Tibial nerve (tissue), 4 donors: ENCODE measurements around the gene MAN2B1. TPM values are rescaled to one million over a fixed set of nuclear protein-coding genes. Genes with fewer than 3 reads are reported as not detected.
A peak's percentile ranks its signal among the peaks of the same experiment; 100 is the strongest.

Experiments used
- DNase-seq, 2 donors: peaks; one replicate each; pipeline ENCODE4 v3.0.0-alpha.2; 2019; ENCODE audit warnings: low spot score in 2 of 2
- H3K27ac ChIP-seq, 4 donors: fragments of 200-600 bp; sonication (generic) in 3 of 4; one replicate each; pipeline ENCODE4 v1.5.1; 2017 to 2019; ENCODE audit warnings: mild to moderate bottlenecking in 1 of 4
- H3K27me3 ChIP-seq, 2 donors: fragments of 200-600 bp; sonication (generic) in 1 of 2; one replicate each; pipeline versions ENCODE4 v1.5.1 to v1.6.0; 2017 to 2019
- H3K36me3 ChIP-seq, 3 donors: fragments of 200-600 bp; sonication (generic); one replicate each; pipeline ENCODE4 v1.5.1; 2018 to 2019
- H3K4me1 ChIP-seq, 4 donors: fragments of 200-600 bp; sonication (generic) in 3 of 4; one replicate each; pipeline ENCODE4 v1.5.1; 2017 to 2019
- H3K4me3 ChIP-seq, 4 donors: fragments of 200-600 bp; sonication (generic) in 3 of 4; one replicate each; pipeline ENCODE4 v1.5.1; 2017 to 2019; ENCODE audit warnings: mild to moderate bottlenecking in 1 of 4, moderate library complexity in 1 of 4
- H3K9me3 ChIP-seq, 4 donors: fragments of 200-600 bp; sonication (generic) in 3 of 4; one replicate each; pipeline ENCODE4 v1.5.1; 2017 to 2019
- EP300 ChIP-seq, 2 donors: sonication (generic); formaldehyde crosslinking; IDR thresholded peaks; one replicate each; pipeline ENCODE4 v1.6.1; 2017; ENCODE audit warnings: antibody characterized with exemption in 2 of 2, mild to moderate bottlenecking in 1 of 2
- POLR2A ChIP-seq, 2 donors: fragments of 450-650 bp; IDR thresholded peaks; one replicate each; pipeline ENCODE4 v1.6.1; 2017; ENCODE audit warnings: antibody characterized with exemption in 2 of 2, mild to moderate bottlenecking in 2 of 2, moderate library complexity in 2 of 2
- WGBS, 2 donors: methylation state at CpG; one replicate each; pipeline ENCODE4 v1.1.5; 2018; 5-methylcytosine and 5-hydroxymethylcytosine counted together
- total RNA-seq, 4 donors: library from RNA; depleted of rRNA; stranded (reverse); fragments of >200 nt; gene quantifications; one replicate each; pipeline ENCODE4 v1.1.0, GENCODE V29; 2016
- TF ChIP-seq, protein P1 (sequence below), 5 experiments: fragments of 200-600 bp in 3 of 5; fragments of 450-650 bp in 2 of 5; sonication (generic) in 3 of 5; IDR thresholded peaks; one replicate each; pipeline ENCODE4 v1.5.1; 2016 to 2019; ENCODE audit warnings: antibody characterized with exemption in 5 of 5, mild to moderate bottlenecking in 3 of 5, moderate library complexity in 2 of 5

The MAN2B1 gene
- total RNA-seq, 4 donors from 2014 or later = 48.5 to 89.4 (median 58.5) TPM

- no peaks in the 10 kb centered on the region for H3K9me3 ChIP-seq
- DNase-seq = peak; percentile 48 to 78
- peaks cover 2 to 41% (median 3%) of the 10 kb centered on the region in 3 donors for H3K36me3 ChIP-seq
- H3K27me3 ChIP-seq = no peaks in the 10 kb centered on the region
- TF ChIP-seq, protein P1, sequence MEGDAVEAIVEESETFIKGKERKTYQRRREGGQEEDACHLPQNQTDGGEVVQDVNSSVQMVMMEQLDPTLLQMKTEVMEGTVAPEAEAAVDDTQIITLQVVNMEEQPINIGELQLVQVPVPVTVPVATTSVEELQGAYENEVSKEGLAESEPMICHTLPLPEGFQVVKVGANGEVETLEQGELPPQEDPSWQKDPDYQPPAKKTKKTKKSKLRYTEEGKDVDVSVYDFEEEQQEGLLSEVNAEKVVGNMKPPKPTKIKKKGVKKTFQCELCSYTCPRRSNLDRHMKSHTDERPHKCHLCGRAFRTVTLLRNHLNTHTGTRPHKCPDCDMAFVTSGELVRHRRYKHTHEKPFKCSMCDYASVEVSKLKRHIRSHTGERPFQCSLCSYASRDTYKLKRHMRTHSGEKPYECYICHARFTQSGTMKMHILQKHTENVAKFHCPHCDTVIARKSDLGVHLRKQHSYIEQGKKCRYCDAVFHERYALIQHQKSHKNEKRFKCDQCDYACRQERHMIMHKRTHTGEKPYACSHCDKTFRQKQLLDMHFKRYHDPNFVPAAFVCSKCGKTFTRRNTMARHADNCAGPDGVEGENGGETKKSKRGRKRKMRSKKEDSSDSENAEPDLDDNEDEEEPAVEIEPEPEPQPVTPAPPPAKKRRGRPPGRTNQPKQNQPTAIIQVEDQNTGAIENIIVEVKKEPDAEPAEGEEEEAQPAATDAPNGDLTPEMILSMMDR (IDR thresholded peaks at IDR 0.05) = peak in 1 of 5 experiments; percentile 19
- peak; percentile 85 for TF ChIP-seq EP300 (IDR thresholded peaks at IDR 0.05)
- TF ChIP-seq POLR2A (IDR thresholded peaks at IDR 0.05) = peak in 1 of 2 donors; percentile 50
- 0 to 1% methylated on average over 55 to 57 of the region's 64 CpGs for WGBS, 2 donors
- H3K4me3 ChIP-seq = peak overlapping the region; percentile 69 to 83 (median 74)
- peak overlapping the region; percentile 91 to 99 (median 96) for H3K27ac ChIP-seq
- peaks cover 0 to 54% (median 33%) of the 10 kb centered on the region in 4 donors for H3K4me1 ChIP-seq
Observed at GRCh38 chr19:12669270-12670158, 3.0 kb upstream of the MAN2B1 start.

DNA sequence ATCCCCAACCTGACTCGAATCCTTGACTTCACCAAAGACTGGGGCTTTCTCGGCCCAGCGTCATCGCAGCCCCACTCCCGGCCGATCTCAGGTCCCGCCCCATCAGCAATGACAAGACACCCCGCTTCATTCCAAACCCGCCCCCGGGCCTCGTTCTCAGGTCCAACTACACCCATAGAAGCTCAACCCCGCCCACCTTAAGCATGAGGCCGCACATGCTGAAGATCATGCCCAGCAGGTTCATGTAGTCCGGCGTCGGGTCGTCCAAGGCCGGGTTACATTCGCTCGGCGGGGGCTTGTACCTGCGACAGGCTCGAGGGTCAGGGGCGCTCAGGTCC lies 2.4 kb upstream of the MAN2B1 start:
- H3K36me3 ChIP-seq = peaks cover 0 to 41% (median 0%) of the 10 kb centered on the region in 3 donors
- WGBS, 2 donors = 0 to 1% methylated on average over 17 to 21 of the region's 24 CpGs
- peak overlapping the region; percentile 91 to 99 (median 96) for H3K27ac ChIP-seq
- no peaks in the 10 kb centered on the region for H3K9me3 ChIP-seq
- H3K4me3 ChIP-seq = peak overlapping the region; percentile 69 to 83 (median 74)
- no peaks in the 10 kb centered on the region for H3K27me3 ChIP-seq
- DNase-seq = peak; percentile 35 to 70
- peaks cover 0 to 58% (median 33%) of the 10 kb centered on the region in 4 donors for H3K4me1 ChIP-seq
- TF ChIP-seq EP300 (IDR thresholded peaks at IDR 0.05) = no peak
- TF ChIP-seq POLR2A (IDR thresholded peaks at IDR 0.05) = no peak
- TF ChIP-seq, protein P1 (IDR thresholded peaks at IDR 0.05) = no peak

DNA sequence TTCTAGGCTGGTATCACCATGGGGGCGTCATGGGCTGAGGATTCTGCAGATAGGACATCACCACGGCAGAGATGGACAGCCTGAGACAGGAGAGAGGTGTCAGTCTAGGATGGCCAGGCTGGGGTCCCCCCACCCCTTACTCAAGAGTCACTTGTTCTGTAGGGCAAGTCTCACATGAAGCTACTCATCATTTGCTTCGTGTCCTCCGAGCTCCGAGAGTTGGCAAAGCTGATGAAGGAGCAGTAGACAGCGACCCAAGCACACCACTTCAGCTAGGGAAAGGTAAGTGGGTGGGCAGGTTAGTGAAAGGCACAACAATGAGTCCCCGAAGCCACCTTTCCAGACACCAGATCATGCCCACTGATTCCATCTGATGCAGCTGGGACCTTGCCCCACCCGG lies 1.8 kb upstream of the MAN2B1 start:
- no peak for TF ChIP-seq EP300 (IDR thresholded peaks at IDR 0.05)
- peak overlapping the region in 3 of 4 donors; percentile 91 to 99 (median 98) for H3K27ac ChIP-seq
- H3K4me3 ChIP-seq = peak overlapping the region; percentile 69 to 83 (median 74)
- peaks cover 0 to 58% (median 33%) of the 10 kb centered on the region in 4 donors for H3K4me1 ChIP-seq
- H3K27me3 ChIP-seq = no peaks in the 10 kb centered on the region
- 65 to 75% methylated on average over 8 of the region's 8 CpGs for WGBS, 2 donors
- no peak for DNase-seq
- H3K9me3 ChIP-seq = no peaks in the 10 kb centered on the region
- H3K36me3 ChIP-seq = peaks cover 0 to 41% (median 4%) of the 10 kb centered on the region in 3 donors

- DNase-seq = no peak
- Histone ChIP-seq H3K4me1 (peaks cover 0 to 58% (median 33%) of the 10 kb centered on the region in 4 donors), H3K36me3 (peaks cover 0 to 41% (median 10%) of the 10 kb centered on the region in 3 donors), H3K4me3 (peak overlapping the region in 1 of 4 donors; percentile 72), H3K27ac (peak overlapping the region in 1 of 4 donors; percentile 99), H3K27me3 (no peaks in the 10 kb centered on the region), H3K9me3 (no peaks in the 10 kb centered on the region)
- TF ChIP-seq POLR2A (IDR thresholded peaks at IDR 0.05) (no peak), EP300 (IDR thresholded peaks at IDR 0.05) (no peak)
- TF ChIP-seq, protein P1 (IDR thresholded peaks at IDR 0.05) = no peak
- 72 to 89% methylated on average over 4 of the region's 4 CpGs for WGBS, 2 donors
Observed at GRCh38 chr19:12667731-12668302, 1.3 kb upstream of the MAN2B1 start.

GRCh38 chr19:12665671-12666264 lies 774 bp downstream of the MAN2B1 start:
- H3K9me3 ChIP-seq = no peaks in the 10 kb centered on the region
- peak overlapping the region; percentile 83 to 95 (median 87) for H3K4me3 ChIP-seq
- no peak for TF ChIP-seq EP300 (IDR thresholded peaks at IDR 0.05)
- TF ChIP-seq, protein P1 (IDR thresholded peaks at IDR 0.05) = no peak
- TF ChIP-seq POLR2A (IDR thresholded peaks at IDR 0.05) = no peak
- WGBS, 2 donors = 47 to 50% methylated on average over 11 to 12 of the region's 12 CpGs
- H3K27me3 ChIP-seq = no peaks in the 10 kb centered on the region
- H3K27ac ChIP-seq = peak overlapping the region in 3 of 4 donors; percentile 80 to 91 (median 80)
- no peak for DNase-seq
- peaks cover 0 to 53% (median 31%) of the 10 kb centered on the region in 4 donors for H3K4me1 ChIP-seq
- H3K36me3 ChIP-seq = peaks cover 0 to 47% (median 22%) of the 10 kb centered on the region in 3 donors
